ENCODE measurements around the gene CHSY3. TPM values are rescaled to one million over a fixed set of nuclear protein-coding genes. Genes with fewer than 3 reads are reported as not detected.
A peak's percentile ranks its signal among the peaks of the same experiment; 100 is the strongest.

The CHSY3 gene
- total RNA-seq, 2 donors from 2014 or later: 1.2 to 2.0 TPM

DNA sequence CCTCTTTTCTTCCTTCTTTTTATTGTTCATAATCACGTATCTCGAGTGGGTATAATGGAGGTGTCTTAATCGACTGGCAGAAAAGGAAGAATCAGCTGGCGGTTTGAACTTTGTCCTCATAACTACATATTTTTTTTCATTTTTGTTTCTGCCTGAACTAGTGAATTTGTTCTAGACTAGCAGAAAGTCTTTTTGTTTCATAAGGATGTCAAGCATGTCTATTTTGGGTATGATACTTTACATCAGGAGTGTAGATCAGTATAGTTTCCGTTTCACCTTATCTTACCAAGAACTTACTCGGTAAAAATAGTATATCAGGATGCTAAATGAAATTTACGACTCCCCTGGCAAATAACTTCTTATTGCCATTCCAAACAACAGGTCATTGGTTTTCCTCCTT is 278.9 kb downstream of the CHSY3 start:
- Histone ChIP-seq H3K4me1 (ENCODE audit: control insufficient read depth, insufficient read depth, low read length) (no peaks in the 10 kb centered on the region), H3K27ac (ENCODE audit: low read depth, low read length) (no peak overlapping the region), H3K27me3 (ENCODE audit: control insufficient read depth, insufficient read depth, low read length, poor library complexity, severe bottlenecking) (no peaks in the 10 kb centered on the region), H3K4me3 (ENCODE audit: low read length) (no peak overlapping the region), H3K36me3 (ENCODE audit: control insufficient read depth, insufficient read depth, low read length) (no peaks in the 10 kb centered on the region), H3K9ac (ENCODE audit: extremely low read depth, low read length, poor library complexity, severe bottlenecking) (no peak overlapping the region), H3K9me3 (ENCODE audit: control insufficient read depth, low read length) (no peaks in the 10 kb centered on the region)
- no peaks in the 10 kb centered on the region for H3K27me3 Mint-ChIP-seq (ENCODE audit: insufficient read depth)
- WGBS, 2 experiments (ENCODE audit: insufficient coverage in 1 of 2, insufficient read length in 1 of 2): 98 to 100% methylated on average over 2 to 7 of the region's 7 CpGs
- TF ChIP-seq, protein P1, sequence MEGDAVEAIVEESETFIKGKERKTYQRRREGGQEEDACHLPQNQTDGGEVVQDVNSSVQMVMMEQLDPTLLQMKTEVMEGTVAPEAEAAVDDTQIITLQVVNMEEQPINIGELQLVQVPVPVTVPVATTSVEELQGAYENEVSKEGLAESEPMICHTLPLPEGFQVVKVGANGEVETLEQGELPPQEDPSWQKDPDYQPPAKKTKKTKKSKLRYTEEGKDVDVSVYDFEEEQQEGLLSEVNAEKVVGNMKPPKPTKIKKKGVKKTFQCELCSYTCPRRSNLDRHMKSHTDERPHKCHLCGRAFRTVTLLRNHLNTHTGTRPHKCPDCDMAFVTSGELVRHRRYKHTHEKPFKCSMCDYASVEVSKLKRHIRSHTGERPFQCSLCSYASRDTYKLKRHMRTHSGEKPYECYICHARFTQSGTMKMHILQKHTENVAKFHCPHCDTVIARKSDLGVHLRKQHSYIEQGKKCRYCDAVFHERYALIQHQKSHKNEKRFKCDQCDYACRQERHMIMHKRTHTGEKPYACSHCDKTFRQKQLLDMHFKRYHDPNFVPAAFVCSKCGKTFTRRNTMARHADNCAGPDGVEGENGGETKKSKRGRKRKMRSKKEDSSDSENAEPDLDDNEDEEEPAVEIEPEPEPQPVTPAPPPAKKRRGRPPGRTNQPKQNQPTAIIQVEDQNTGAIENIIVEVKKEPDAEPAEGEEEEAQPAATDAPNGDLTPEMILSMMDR (conservative IDR thresholded peaks at IDR 0.05): no peak
- no peak overlapping the region for H3K4me3 Mint-ChIP-seq
- no peaks in the 10 kb centered on the region for H3K9me3 Mint-ChIP-seq
- no peak for DNase-seq
- no peaks in the 10 kb centered on the region for H3K36me3 Mint-ChIP-seq (ENCODE audit: low read depth)
- H3K4me1 Mint-ChIP-seq: no peaks in the 10 kb centered on the region
- H3K27ac Mint-ChIP-seq: no peak overlapping the region

DNA sequence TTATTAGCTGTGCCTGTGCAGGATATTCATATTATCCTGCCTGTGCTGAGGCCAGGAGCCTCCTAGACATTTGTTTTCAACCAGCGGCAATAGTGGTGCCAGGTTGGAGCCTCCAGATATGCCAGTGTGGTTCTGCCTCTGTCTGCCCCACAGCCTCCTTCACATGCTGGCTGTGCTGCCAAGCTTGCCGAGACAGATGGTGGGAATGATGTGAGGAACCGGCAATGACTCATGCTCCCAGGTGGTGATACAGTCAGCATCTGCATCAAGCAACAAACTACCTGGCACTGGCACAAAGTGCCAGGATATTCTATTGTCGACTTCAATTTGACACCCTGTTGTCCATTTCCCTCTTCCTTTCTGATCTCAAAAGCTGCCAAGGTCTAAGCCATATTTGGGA is 285.7 kb downstream of the CHSY3 start:
- H3K9ac ChIP-seq (ENCODE audit: extremely low read depth, low read length, poor library complexity, severe bottlenecking): no peak overlapping the region
- H3K9me3 ChIP-seq (ENCODE audit: control insufficient read depth, low read length): no peaks in the 10 kb centered on the region
- H3K4me1 ChIP-seq (ENCODE audit: control insufficient read depth, insufficient read depth, low read length): no peaks in the 10 kb centered on the region
- no peak overlapping the region for H3K27ac Mint-ChIP-seq
- no peaks in the 10 kb centered on the region for H3K27me3 Mint-ChIP-seq (ENCODE audit: insufficient read depth)
- no peaks in the 10 kb centered on the region for H3K36me3 Mint-ChIP-seq (ENCODE audit: low read depth)
- no peak overlapping the region for H3K4me3 Mint-ChIP-seq
- H3K27ac ChIP-seq (ENCODE audit: low read depth, low read length): no peak overlapping the region
- 86% methylated on average over 4 of the region's 4 CpGs for WGBS, 2 experiments (ENCODE audit: insufficient coverage in 1 of 2, insufficient read length in 1 of 2)
- H3K4me3 ChIP-seq (ENCODE audit: low read length): no peak overlapping the region
- TF ChIP-seq, protein P1 (conservative IDR thresholded peaks at IDR 0.05): no peak
- no peaks in the 10 kb centered on the region for H3K27me3 ChIP-seq (ENCODE audit: control insufficient read depth, insufficient read depth, low read length, poor library complexity, severe bottlenecking)
- no peaks in the 10 kb centered on the region for H3K9me3 Mint-ChIP-seq
- no peaks in the 10 kb centered on the region for H3K36me3 ChIP-seq (ENCODE audit: control insufficient read depth, insufficient read depth, low read length)
- no peaks in the 10 kb centered on the region for H3K4me1 Mint-ChIP-seq
- no peak for DNase-seq

DNA sequence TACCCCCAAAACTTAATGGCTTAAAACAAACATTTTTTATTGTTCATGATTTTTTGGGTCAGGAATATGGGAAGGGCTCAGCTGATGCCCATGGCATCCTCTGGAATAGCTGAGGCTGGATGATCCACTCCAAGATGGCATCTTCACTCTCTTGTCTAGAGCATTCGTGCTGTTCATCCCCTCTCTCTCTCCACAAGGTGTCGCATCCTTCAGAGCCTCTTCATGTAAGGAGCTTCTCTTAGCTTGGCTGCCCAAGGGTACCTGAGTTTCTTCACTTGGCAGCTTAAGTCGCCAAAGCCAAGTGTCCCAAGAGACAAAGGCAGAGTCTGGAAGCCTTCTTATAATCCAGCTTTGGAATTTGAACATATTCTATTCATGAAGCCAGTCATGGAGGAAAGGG is 294.7 kb downstream of the CHSY3 start:
- Mint-ChIP-seq H3K27ac (no peak overlapping the region), H3K27me3 (ENCODE audit: insufficient read depth) (no peaks in the 10 kb centered on the region)
- H3K4me3 ChIP-seq (ENCODE audit: low read length): no peak overlapping the region

More for the DNA sequence above, 294.7 kb downstream of the CHSY3 start:
- Mint-ChIP-seq H3K4me3 (no peak overlapping the region), H3K9me3 (no peaks in the 10 kb centered on the region), H3K36me3 (ENCODE audit: low read depth) (no peaks in the 10 kb centered on the region), H3K4me1 (no peaks in the 10 kb centered on the region)
- H3K27ac ChIP-seq (ENCODE audit: low read depth, low read length): no peak overlapping the region
- TF ChIP-seq, protein P1 (conservative IDR thresholded peaks at IDR 0.05): peak; percentile 80
- no peaks in the 10 kb centered on the region for H3K36me3 ChIP-seq (ENCODE audit: control insufficient read depth, insufficient read depth, low read length)
- H3K9me3 ChIP-seq (ENCODE audit: control insufficient read depth, low read length): no peaks in the 10 kb centered on the region
- H3K9ac ChIP-seq (ENCODE audit: extremely low read depth, low read length, poor library complexity, severe bottlenecking): no peak overlapping the region
- peak; percentile 74 for DNase-seq
- no peaks in the 10 kb centered on the region for H3K27me3 ChIP-seq (ENCODE audit: control insufficient read depth, insufficient read depth, low read length, poor library complexity, severe bottlenecking)
- 50 to 69% methylated on average over 1 to 3 of the region's 3 CpGs for WGBS, 2 experiments (ENCODE audit: insufficient coverage in 1 of 2, insufficient read length in 1 of 2)
- H3K4me1 ChIP-seq (ENCODE audit: control insufficient read depth, insufficient read depth, low read length): no peaks in the 10 kb centered on the region

All from endodermal cell (in vitro differentiated cells).